ENCODE measurements around the gene MICAL2. TPM values are rescaled to one million over a fixed set of nuclear protein-coding genes. Genes with fewer than 3 reads are reported as not detected.

The MICAL2 gene
- total and polyA plus RNA-seq, 3 experiments from 2014 or later = 32.4 to 147 (median 146) TPM

DNA sequence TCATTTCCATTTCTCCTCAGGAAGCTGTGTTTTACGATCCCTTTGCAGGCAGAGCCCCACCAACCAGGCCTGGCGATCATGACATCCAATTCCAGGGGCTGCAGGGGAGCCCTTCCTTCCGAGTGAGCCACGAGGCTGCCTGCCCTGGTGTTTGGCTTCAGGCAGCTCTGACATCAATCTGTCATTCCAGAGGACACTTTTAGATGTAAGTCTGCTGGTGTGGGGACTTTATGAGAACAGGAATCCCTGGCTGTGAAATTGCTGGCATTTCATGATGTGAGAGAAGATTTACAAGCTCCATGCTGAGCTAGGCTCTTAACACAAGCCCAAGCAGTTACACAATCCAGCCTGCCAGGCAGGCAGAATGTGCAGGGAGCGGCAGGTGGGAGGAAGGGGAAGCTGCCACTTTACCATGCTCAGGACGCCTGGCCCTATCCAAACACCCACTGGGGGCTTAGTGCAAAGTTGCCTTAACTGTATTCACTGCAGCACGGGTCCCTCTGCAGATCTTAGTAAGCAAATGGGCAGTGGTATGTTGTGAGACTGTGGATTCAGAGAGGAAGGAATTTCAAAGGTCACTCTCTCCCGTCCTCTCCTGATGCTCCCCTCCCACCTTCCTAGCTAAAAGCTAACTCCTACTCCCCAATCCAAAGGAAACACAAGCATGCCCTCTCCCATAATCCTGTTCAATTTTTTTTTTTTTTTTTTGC, 43.4 kb upstream of the MICAL2 start:
- POLR2A ChIA-PET = no interaction called here
- Histone ChIP-seq H3K9me3 (ENCODE audit: low read length) (no peaks in the 10 kb centered on the region), H3K27ac (ENCODE audit: low read depth, low read length) (no peak overlapping the region), H3K27me3 (ENCODE audit: insufficient read depth, low read length, poor library complexity, severe bottlenecking) (no peaks in the 10 kb centered on the region), H3K4me3 (ENCODE audit: low read length) (no peak overlapping the region), H3K36me3 (ENCODE audit: insufficient read depth, low read length) (no peaks in the 10 kb centered on the region), H3K4me1 (ENCODE audit: insufficient read depth, low read length) (no peaks in the 10 kb centered on the region)
- H3K36me3 Mint-ChIP-seq = no peaks in the 10 kb centered on the region
- peaks cover 17 to 23% (median 20%) of the 10 kb centered on the region in 3 donors for H3K4me1 Mint-ChIP-seq
- peak overlapping the region in 1 of 8 donors; percentile 77 for H3K27ac Mint-ChIP-seq
- peaks cover 4 to 5% of the 10 kb centered on the region in 2 donors for H3K27me3 Mint-ChIP-seq
- no peak for DNase-seq
- H3K4me3 Mint-ChIP-seq = no peak overlapping the region
- H3K9me3 Mint-ChIP-seq = peaks cover 0 to 5% (median 2%) of the 10 kb centered on the region in 5 donors
- CTCF ChIA-PET = interaction anchor here (0.9 to 2.5 kb wide), 3 partner anchors 19 to 215 kb away, joined by 3 to 9 read pairs (median 3); no protein-coding TSS in a partner anchor

DNA sequence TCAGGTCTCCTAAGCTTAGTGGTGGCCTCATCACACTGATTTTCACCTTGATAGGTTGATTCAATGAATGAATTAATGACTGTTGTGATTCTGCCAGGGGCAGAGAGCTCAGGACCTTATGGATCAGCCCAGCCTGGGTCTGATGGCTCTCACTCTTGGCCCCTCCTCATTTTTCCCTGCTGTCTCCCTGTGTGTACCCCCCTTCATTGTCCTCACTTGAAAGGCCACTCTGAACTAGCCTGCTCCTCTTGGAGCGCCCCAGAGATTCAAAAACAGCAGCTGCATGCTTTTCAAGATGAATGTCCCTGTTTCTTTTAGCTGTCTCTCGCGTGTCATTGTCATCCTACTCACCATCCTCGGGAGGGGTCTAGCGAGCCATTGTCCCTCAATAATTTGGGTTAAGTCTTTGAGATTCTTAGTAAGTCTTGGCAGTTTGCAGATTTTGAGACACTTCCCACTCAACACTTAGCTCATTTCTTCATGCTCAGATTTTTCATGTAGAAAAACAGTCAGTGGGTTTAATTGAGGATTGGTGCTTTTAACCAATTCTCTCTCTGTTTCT, 42.5 kb upstream of the MICAL2 start:
- H3K27me3 ChIP-seq (ENCODE audit: insufficient read depth, low read length, poor library complexity, severe bottlenecking) = no peaks in the 10 kb centered on the region
- Mint-ChIP-seq H3K4me3 (no peak overlapping the region), H3K36me3 (no peaks in the 10 kb centered on the region), H3K27ac (peak overlapping the region in 1 of 8 donors; percentile 6), H3K4me1 (peaks cover 13 to 17% (median 15%) of the 10 kb centered on the region in 3 donors), H3K27me3 (peaks cover 4 to 5% of the 10 kb centered on the region in 2 donors), H3K9me3 (peaks cover 0 to 5% (median 2%) of the 10 kb centered on the region in 5 donors)
- no peaks in the 10 kb centered on the region for H3K4me1 ChIP-seq (ENCODE audit: insufficient read depth, low read length)
- H3K4me3 ChIP-seq (ENCODE audit: low read length) = no peak overlapping the region
- POLR2A ChIA-PET = no interaction called here
- H3K9me3 ChIP-seq (ENCODE audit: low read length) = no peaks in the 10 kb centered on the region
- no peak for DNase-seq
- no peaks in the 10 kb centered on the region for H3K36me3 ChIP-seq (ENCODE audit: insufficient read depth, low read length)
- CTCF ChIA-PET = interaction anchor here (1.0 to 2.5 kb wide), 2 partner anchors 136 to 214 kb away, joined by 3 to 9 read pairs; no protein-coding TSS in a partner anchor
- no peak overlapping the region for H3K27ac ChIP-seq (ENCODE audit: low read depth, low read length)

DNA sequence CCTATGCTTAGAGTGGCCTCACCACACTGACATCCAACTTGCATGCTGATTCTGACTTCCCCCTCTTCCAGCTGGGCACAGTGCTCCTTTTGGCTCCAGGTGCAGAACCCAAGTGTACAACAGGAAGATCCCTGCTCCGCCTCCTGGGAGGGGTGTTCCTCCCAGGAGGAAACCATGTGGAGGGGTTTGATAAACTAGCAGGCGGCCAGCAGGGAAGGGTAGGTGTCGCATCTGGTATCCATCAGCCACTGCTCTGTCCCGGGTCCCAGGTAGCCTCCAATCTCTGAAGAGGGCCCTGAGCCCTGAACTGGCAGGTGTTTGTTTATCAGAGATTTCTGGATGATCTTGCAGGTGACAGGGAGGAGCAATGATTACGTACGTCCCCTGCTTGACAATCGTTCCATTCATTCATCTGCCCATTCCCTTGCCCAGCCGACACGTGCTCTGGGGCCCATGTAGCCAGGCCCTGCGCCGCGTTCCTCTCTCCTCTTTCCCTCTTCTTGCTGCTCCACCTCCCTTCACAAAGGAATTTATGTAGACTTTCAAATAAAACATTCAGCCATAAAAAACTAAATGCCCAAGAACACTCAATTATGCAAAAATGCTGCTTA, 41.2 kb upstream of the MICAL2 start:
- no peaks in the 10 kb centered on the region for H3K36me3 Mint-ChIP-seq
- Histone ChIP-seq H3K4me1 (ENCODE audit: insufficient read depth, low read length) (no peaks in the 10 kb centered on the region), H3K9me3 (ENCODE audit: low read length) (no peaks in the 10 kb centered on the region), H3K27ac (ENCODE audit: low read depth, low read length) (no peak overlapping the region), H3K4me3 (ENCODE audit: low read length) (no peak overlapping the region), H3K36me3 (ENCODE audit: insufficient read depth, low read length) (no peaks in the 10 kb centered on the region), H3K27me3 (ENCODE audit: insufficient read depth, low read length, poor library complexity, severe bottlenecking) (no peaks in the 10 kb centered on the region)
- ChIA-PET CTCF (no interaction called here), POLR2A (no interaction called here)
- H3K27ac Mint-ChIP-seq = no peak overlapping the region
- H3K27me3 Mint-ChIP-seq = peaks cover 4 to 5% of the 10 kb centered on the region in 2 donors
- peaks cover 13 to 17% (median 15%) of the 10 kb centered on the region in 3 donors for H3K4me1 Mint-ChIP-seq
- no peak for DNase-seq
- H3K4me3 Mint-ChIP-seq = no peak overlapping the region
- peaks cover 0 to 4% (median under 1%) of the 10 kb centered on the region in 5 donors for H3K9me3 Mint-ChIP-seq

DNA sequence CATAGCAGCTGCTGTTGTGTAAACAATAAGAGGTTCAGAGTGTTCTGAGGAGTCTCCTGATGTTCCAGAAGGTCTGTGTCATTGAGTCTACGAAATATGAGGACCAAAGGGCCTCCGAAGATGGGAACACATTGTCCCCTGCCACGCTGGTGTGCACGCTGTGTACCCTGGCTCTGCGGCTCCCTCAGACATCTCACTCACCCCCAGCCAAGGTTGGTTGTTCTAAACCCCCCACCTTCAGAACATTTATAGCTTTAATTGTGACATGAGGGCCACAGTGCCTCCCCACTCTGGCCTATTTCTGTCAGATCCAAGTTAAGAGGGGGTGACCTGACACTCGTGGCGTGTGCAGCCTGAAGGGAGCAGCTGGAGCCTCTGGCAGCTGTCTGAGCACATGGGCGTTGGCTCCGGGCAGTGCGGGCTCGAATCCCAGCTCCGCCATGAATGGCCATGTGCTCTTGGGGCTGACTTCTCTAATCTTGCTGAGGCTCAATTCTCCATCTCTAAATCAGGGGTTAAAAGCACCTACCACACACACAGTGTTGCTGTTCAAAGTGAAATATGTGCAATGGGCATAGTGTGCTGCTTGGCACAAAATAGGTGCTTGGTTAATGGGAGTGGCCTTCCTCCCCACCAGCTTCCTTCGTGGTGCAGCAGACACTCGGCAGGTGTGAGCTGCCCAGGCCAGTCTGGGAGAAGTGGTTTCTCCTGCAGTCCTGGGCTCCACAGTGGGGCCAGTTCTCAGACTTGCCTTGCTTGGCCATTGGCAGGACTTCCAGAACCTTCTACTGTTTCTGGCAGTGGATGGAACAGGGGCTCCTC, 39.7 kb upstream of the MICAL2 start:
- Mint-ChIP-seq H3K4me1 (peaks cover 13 to 17% (median 15%) of the 10 kb centered on the region in 3 donors), H3K27ac (no peak overlapping the region), H3K36me3 (no peaks in the 10 kb centered on the region), H3K4me3 (no peak overlapping the region), H3K9me3 (no peaks in the 10 kb centered on the region), H3K27me3 (peaks cover 5 to 6% of the 10 kb centered on the region in 2 donors)
- Histone ChIP-seq H3K36me3 (ENCODE audit: insufficient read depth, low read length) (no peaks in the 10 kb centered on the region), H3K4me3 (ENCODE audit: low read length) (no peak overlapping the region), H3K27ac (ENCODE audit: low read depth, low read length) (no peak overlapping the region), H3K9me3 (ENCODE audit: low read length) (no peaks in the 10 kb centered on the region), H3K27me3 (ENCODE audit: insufficient read depth, low read length, poor library complexity, severe bottlenecking) (no peaks in the 10 kb centered on the region), H3K4me1 (ENCODE audit: insufficient read depth, low read length) (no peaks in the 10 kb centered on the region)
- no peak for DNase-seq
- CTCF ChIA-PET = interaction anchor here (0.8 kb wide), 1 partner anchor 16 kb away, joined by 3 read pairs; no protein-coding TSS in a partner anchor
- POLR2A ChIA-PET = interaction anchor here (0.5 kb wide), 1 partner anchor 252 kb away, joined by 3 read pairs; no protein-coding TSS in a partner anchor

DNA sequence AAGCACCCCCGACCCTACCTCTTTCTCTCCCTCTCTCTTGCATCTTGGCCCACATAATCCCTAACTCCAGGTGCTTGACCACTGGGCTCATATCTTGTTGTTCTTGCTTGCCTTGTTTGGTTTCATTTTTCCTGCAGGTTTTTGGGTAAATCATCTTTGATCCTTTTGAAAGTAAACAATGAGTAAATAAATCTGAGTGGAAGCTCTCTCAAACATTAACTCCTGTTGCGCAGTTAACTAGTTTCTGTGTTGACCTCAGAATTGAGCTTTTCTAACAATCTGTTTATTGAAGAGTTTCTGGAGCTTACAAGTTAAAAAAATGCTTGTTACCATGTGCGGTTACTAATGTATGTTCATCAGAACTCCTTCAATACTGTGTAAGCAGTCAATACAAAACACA, 38.8 kb upstream of the MICAL2 start:
- peaks cover 13 to 17% (median 15%) of the 10 kb centered on the region in 3 donors for H3K4me1 Mint-ChIP-seq
- no peaks in the 10 kb centered on the region for H3K9me3 ChIP-seq (ENCODE audit: low read length)
- H3K27ac Mint-ChIP-seq = peak overlapping the region in 1 of 8 donors; percentile 11
- H3K4me3 ChIP-seq (ENCODE audit: low read length) = no peak overlapping the region
- CTCF ChIA-PET = no interaction called here
- H3K4me1 ChIP-seq (ENCODE audit: insufficient read depth, low read length) = no peaks in the 10 kb centered on the region
- POLR2A ChIA-PET = no interaction called here
- peak overlapping the region in 1 of 7 donors; percentile 7 for H3K4me3 Mint-ChIP-seq
- H3K27me3 ChIP-seq (ENCODE audit: insufficient read depth, low read length, poor library complexity, severe bottlenecking) = no peaks in the 10 kb centered on the region
- H3K27me3 Mint-ChIP-seq = peaks cover 5 to 8% of the 10 kb centered on the region in 2 donors
- no peaks in the 10 kb centered on the region for H3K9me3 Mint-ChIP-seq
- no peak for DNase-seq
- no peaks in the 10 kb centered on the region for H3K36me3 ChIP-seq (ENCODE audit: insufficient read depth, low read length)
- H3K27ac ChIP-seq (ENCODE audit: low read depth, low read length) = no peak overlapping the region
- no peaks in the 10 kb centered on the region for H3K36me3 Mint-ChIP-seq

DNA sequence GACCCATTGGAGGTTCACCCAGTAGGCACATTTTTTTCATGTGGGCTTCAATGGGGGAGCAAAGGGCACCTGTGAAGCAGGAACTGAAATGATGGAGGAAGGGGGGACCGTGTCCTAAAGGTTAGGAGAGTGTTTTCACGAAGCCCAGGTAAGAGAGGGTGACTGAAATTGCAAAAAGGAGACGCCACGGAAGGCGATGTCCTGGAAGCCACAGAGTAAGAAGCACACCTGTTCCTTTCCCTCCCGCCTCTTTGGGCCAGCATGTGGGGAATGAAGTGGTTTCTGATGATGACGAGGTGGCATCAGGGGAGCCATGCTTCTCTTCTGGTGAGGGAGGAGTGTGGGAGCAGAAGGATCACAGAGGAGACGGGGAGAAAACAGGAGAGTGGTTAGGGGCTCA, 37.0 kb upstream of the MICAL2 start:
- Histone ChIP-seq H3K4me3 (ENCODE audit: low read length) (no peak overlapping the region), H3K4me1 (ENCODE audit: insufficient read depth, low read length) (no peaks in the 10 kb centered on the region), H3K27ac (ENCODE audit: low read depth, low read length) (no peak overlapping the region), H3K9me3 (ENCODE audit: low read length) (no peaks in the 10 kb centered on the region), H3K36me3 (ENCODE audit: insufficient read depth, low read length) (no peaks in the 10 kb centered on the region), H3K27me3 (ENCODE audit: insufficient read depth, low read length, poor library complexity, severe bottlenecking) (no peaks in the 10 kb centered on the region)
- Mint-ChIP-seq H3K27ac (no peak overlapping the region), H3K4me1 (peaks cover 13 to 17% (median 15%) of the 10 kb centered on the region in 3 donors), H3K27me3 (peaks cover 0 to 6% of the 10 kb centered on the region in 2 donors), H3K36me3 (peaks cover 0 to 2% (median 0%) of the 10 kb centered on the region in 3 donors), H3K9me3 (no peaks in the 10 kb centered on the region), H3K4me3 (no peak overlapping the region)
- no peak for DNase-seq
- ChIA-PET CTCF (no interaction called here), POLR2A (no interaction called here)

DNA sequence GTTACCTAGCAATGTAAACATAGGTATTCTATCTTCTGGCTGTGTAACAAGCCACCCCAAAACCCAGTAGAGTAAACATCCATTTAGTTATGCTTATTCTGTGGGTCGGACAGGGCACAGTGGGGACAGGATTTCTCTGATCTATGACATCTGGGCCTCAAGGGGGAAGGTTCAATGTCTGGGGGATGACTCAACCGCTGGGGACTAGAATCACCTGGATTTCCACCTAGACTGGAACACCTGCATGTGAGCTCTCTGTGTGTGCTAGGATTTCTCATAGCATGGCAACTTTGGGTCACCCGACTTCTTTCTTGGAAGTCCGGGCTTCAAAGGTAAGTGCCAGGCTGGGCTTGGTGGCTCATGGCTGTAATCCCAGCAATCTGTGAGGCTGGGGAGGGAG, 36.5 kb upstream of the MICAL2 start:
- no peaks in the 10 kb centered on the region for H3K27me3 ChIP-seq (ENCODE audit: insufficient read depth, low read length, poor library complexity, severe bottlenecking)
- no peaks in the 10 kb centered on the region for H3K9me3 ChIP-seq (ENCODE audit: low read length)
- CTCF ChIA-PET = interaction anchor here (1.0 kb wide), 1 partner anchor 13 kb away, joined by 3 read pairs; no protein-coding TSS in a partner anchor
- H3K4me3 ChIP-seq (ENCODE audit: low read length) = no peak overlapping the region
- H3K4me1 Mint-ChIP-seq = peaks cover 13 to 17% (median 15%) of the 10 kb centered on the region in 3 donors
- no peak for DNase-seq
- H3K4me1 ChIP-seq (ENCODE audit: insufficient read depth, low read length) = no peaks in the 10 kb centered on the region
- no peak overlapping the region for H3K4me3 Mint-ChIP-seq
- peaks cover 0 to 2% (median 0%) of the 10 kb centered on the region in 3 donors for H3K36me3 Mint-ChIP-seq
- no peaks in the 10 kb centered on the region for H3K9me3 Mint-ChIP-seq
- POLR2A ChIA-PET = no interaction called here
- H3K27ac ChIP-seq (ENCODE audit: low read depth, low read length) = no peak overlapping the region
- H3K36me3 ChIP-seq (ENCODE audit: insufficient read depth, low read length) = no peaks in the 10 kb centered on the region
- H3K27me3 Mint-ChIP-seq = peaks cover 0 to 6% of the 10 kb centered on the region in 2 donors
- H3K27ac Mint-ChIP-seq = no peak overlapping the region
